GM23248 (cell line): ENCODE data around the gene PCDH12. TPM values are rescaled to one million over a fixed set of nuclear protein-coding genes. Genes with fewer than 3 reads are reported as not detected.

Source experiments
- DNase-seq: peaks from one replicate; pipeline ENCODE4 v3.0.0-alpha.2; 2015
- H2AFZ ChIP-seq: fragments of 200-600 bp; sonication (generic); 2 replicates; pipeline ENCODE4 v1.6.1; 2016; ENCODE audit warnings: antibody characterized with exemption
- H3F3A ChIP-seq: fragments of 200-600 bp; sonication (generic); 2 replicates; pipeline ENCODE4 v1.6.1; 2016; ENCODE audit warnings: mild to moderate bottlenecking, antibody characterized with exemption, mixed run types; ENCODE audit not compliant: insufficient read depth
- H3K27ac ChIP-seq: fragments of 200-600 bp; sonication (generic); 2 replicates; pipeline ENCODE4 v1.5.1; 2016; ENCODE audit warnings: mild to moderate bottlenecking
- H3K27me3 ChIP-seq: fragments of 200-600 bp; sonication (generic); replicated peaks from 2 replicates; pipeline ENCODE4 v1.6.1; 2016; ENCODE audit warnings: mild to moderate bottlenecking; ENCODE audit not compliant: insufficient read depth
- H3K36me3 ChIP-seq: fragments of 200-600 bp; sonication (generic); 2 replicates; pipeline ENCODE4 v1.6.1; 2016; ENCODE audit warnings: low read depth, mild to moderate bottlenecking
- H3K4me1 ChIP-seq: fragments of 200-600 bp; sonication (generic); 2 replicates; pipeline ENCODE4 v1.6.1; 2016; ENCODE audit warnings: mild to moderate bottlenecking; ENCODE audit not compliant: insufficient read depth
- H3K4me2 ChIP-seq: fragments of 200-600 bp; sonication (generic); one replicate; pipeline ENCODE4 v1.6.1; 2016; ENCODE audit warnings: mild to moderate bottlenecking; ENCODE audit not compliant: unreplicated experiment
- H3K4me3 ChIP-seq: fragments of 200-600 bp; sonication (generic); 2 replicates; pipeline ENCODE4 v1.5.1; 2016; ENCODE audit warnings: mild to moderate bottlenecking
- H3K79me2 ChIP-seq: fragments of 200-600 bp; sonication (generic); 2 replicates; pipeline ENCODE4 v1.6.1; 2016; ENCODE audit warnings: mild to moderate bottlenecking; ENCODE audit not compliant: insufficient read depth
- H3K9ac ChIP-seq: fragments of 200-600 bp; sonication (generic); 2 replicates; pipeline ENCODE4 v1.6.1; 2016; ENCODE audit warnings: mild to moderate bottlenecking
- H3K9me2 ChIP-seq: fragments of 200-600 bp; sonication (generic); 2 replicates; pipeline ENCODE4 v1.6.1; 2016; ENCODE audit warnings: mixed run types, mild to moderate bottlenecking, moderate library complexity; ENCODE audit not compliant: insufficient read depth
- H3K9me3 ChIP-seq: fragments of 200-600 bp; sonication (generic); one replicate; pipeline ENCODE4 v1.6.1; 2017; ENCODE audit warnings: low read depth
- H4K20me1 ChIP-seq: fragments of 200-600 bp; sonication (generic); 2 replicates; pipeline ENCODE4 v1.6.0; 2016; ENCODE audit not compliant: insufficient read depth
- EZH2 ChIP-seq: fragments of 200-600 bp; sonication (generic); IDR thresholded peaks from 2 replicates; pipeline ENCODE4 v1.6.1; 2018; ENCODE audit warnings: antibody characterized with exemption, mild to moderate bottlenecking; ENCODE audit not compliant: insufficient read depth, poor library complexity, severe bottlenecking
- EZH2phosphoT487 ChIP-seq: fragments of 200-600 bp; sonication (generic); IDR thresholded peaks from 2 replicates; pipeline ENCODE4 v1.6.1; 2018; ENCODE audit warnings: antibody characterized with exemption, moderate library complexity, mild to moderate bottlenecking, low read depth; ENCODE audit not compliant: insufficient read depth
- WGBS, 2 experiments: methylation state at CpG; one replicate each; pipeline ENCODE4 v1.1.6; 2015 to 2017; ENCODE audit warnings: low lambda C conversion rate in 2 of 2, low coverage in 1 of 2; ENCODE audit errors: missing lambda C conversion rate in 2 of 2; 5-methylcytosine and 5-hydroxymethylcytosine counted together
- in situ Hi-C: fragments of 300-500 bp; cut with MboI; formaldehyde crosslinking; loops from 2 replicates; pipeline ENCODE4 v1.15.0; 2020
- polyA plus RNA-seq: library from polyadenylated mRNA; unstranded; fragments of >200 nt; fragmentation: Nextera tagmentation; extraction: Ambion mirVana; gene quantifications from 2 replicates; pipeline ENCODE4 v1.2.1, GENCODE V29; 2016
- total RNA-seq: library from RNA; depleted of rRNA; stranded (reverse); fragments of >200 nt; shearing (Covaris generic); gene quantifications from 2 replicates; pipeline ENCODE4 v1.2.3, GENCODE V29; 2014

Gene PCDH12
- total and polyA plus RNA-seq, 2 experiments from 2014 or later, result 0.36 TPM; not detected in 1

DNA sequence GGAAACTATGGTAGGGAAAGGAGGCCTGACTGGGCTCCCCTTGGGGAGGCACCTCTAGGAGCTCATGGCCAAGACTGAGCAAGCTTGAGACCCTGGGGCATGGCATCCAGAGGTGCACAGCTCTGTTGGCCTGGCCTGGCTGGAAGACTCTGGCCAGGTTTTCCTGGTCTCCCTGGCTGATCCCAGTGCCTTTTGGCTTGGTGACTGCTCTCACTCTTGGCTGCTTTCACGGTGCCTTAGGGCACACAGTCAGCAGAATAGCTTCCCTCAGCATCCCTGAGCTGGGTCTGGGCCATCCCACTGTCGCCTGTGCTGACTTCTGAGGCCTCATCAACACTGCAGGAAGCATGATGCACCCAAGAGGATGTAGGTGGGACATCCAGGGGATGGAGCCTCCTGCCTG is 47.7 kb downstream of the PCDH12 start:
- Histone ChIP-seq H3K27me3 (no peaks in the 10 kb centered on the region), H3K4me3 (no peak overlapping the region), H3K27ac (peak overlapping the region; percentile 27), H3K9me2 (no peaks in the 10 kb centered on the region), H3K4me1 (peaks cover 21% of the 10 kb centered on the region), H3K9me3 (no peaks in the 10 kb centered on the region), H3F3A (peaks cover 18% of the 10 kb centered on the region), H4K20me1 (no peaks in the 10 kb centered on the region; the same call in 1 of the 2 replicates), H3K79me2 (no peaks in the 10 kb centered on the region), H3K36me3 (no peaks in the 10 kb centered on the region), H3K9ac (no peak overlapping the region), H3K4me2 (no peak overlapping the region), H2AFZ (no peak overlapping the region)
- DNase-seq, result peak; percentile 83
- in situ Hi-C loops, result no loop called here
- 15 to 17% methylated on average over 2 of the region's 2 CpGs for WGBS, 2 experiments
- TF ChIP-seq EZH2phosphoT487 (no peak), EZH2 (no peak)

DNA sequence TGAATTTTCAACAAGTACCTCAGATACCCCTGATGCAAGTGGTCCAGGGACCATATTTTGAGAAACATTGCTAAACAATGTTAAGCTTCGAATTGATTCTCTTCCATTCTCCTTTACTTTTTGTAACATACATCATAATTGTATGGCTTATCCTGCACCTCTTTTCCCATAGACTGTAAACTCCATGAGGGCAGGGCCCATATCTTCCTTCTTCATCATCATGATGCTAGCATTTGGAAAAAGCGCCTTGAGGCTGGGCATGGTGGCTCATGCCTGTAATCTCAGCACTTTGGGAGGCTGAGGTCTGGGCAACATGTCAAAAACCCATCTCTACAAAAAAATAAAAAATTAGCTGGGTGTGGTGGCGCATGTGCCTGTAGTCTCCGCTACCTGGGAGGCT is 48.8 kb downstream of the PCDH12 start:
- H3K36me3 ChIP-seq, result no peaks in the 10 kb centered on the region
- DNase-seq, result no peak
- H3K27ac ChIP-seq, result peak overlapping the region; percentile 37
- H3K9me3 ChIP-seq, result no peaks in the 10 kb centered on the region
- H3K4me3 ChIP-seq, result no peak overlapping the region
- in situ Hi-C loops, result no loop called here
- no peak overlapping the region for H3K4me2 ChIP-seq
- peaks cover 18% of the 10 kb centered on the region for H3F3A ChIP-seq
- TF ChIP-seq EZH2, result no peak
- no peak for TF ChIP-seq EZH2phosphoT487
- H4K20me1 ChIP-seq, result no peaks in the 10 kb centered on the region; the same call in 1 of the 2 replicates
- H3K79me2 ChIP-seq, result no peaks in the 10 kb centered on the region
- 75 to 76% methylated on average over 4 of the region's 4 CpGs for WGBS, 2 experiments
- H2AFZ ChIP-seq, result no peak overlapping the region
- no peak overlapping the region for H3K9ac ChIP-seq
- H3K4me1 ChIP-seq, result peaks cover 21% of the 10 kb centered on the region
- H3K9me2 ChIP-seq, result no peaks in the 10 kb centered on the region
- H3K27me3 ChIP-seq, result no peaks in the 10 kb centered on the region

DNA sequence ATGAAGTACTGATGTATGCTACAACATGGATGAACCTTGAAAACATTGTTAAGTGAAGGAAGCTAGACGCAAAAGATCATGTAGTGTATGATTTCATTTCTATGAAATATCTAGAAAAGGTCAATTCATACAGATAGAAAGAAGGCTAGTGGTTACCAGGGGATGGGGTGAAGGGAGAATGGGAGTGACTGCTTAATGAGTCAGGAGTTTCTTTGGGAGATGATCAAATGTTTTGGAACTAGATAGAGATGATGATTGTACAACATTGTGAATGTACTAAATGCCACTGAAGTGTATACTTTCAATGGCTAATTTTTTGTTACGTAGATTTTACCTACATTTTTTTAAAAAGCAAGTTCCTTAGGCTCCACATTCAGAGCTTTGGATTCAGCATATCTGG is 49.2 kb downstream of the PCDH12 start:
- WGBS, 2 experiments, result 54 to 65% methylated on average over 2 of the region's 2 CpGs
- no peaks in the 10 kb centered on the region for H3K9me3 ChIP-seq
- H3K4me2 ChIP-seq, result no peak overlapping the region
- no peak overlapping the region for H2AFZ ChIP-seq
- no peaks in the 10 kb centered on the region for H3K36me3 ChIP-seq
- peak; percentile 82 for DNase-seq
- no peaks in the 10 kb centered on the region for H3K27me3 ChIP-seq
- H3K79me2 ChIP-seq, result no peaks in the 10 kb centered on the region
- H4K20me1 ChIP-seq, result no peaks in the 10 kb centered on the region; the same call in 1 of the 2 replicates
- H3F3A ChIP-seq, result peaks cover 18% of the 10 kb centered on the region
- peaks cover 20% of the 10 kb centered on the region for H3K4me1 ChIP-seq
- peak overlapping the region; percentile 37 for H3K27ac ChIP-seq
- H3K9ac ChIP-seq, result no peak overlapping the region
- in situ Hi-C loops, result no loop called here
- no peak overlapping the region for H3K4me3 ChIP-seq
- TF ChIP-seq EZH2, result no peak
- no peak for TF ChIP-seq EZH2phosphoT487
- no peaks in the 10 kb centered on the region for H3K9me2 ChIP-seq

DNA sequence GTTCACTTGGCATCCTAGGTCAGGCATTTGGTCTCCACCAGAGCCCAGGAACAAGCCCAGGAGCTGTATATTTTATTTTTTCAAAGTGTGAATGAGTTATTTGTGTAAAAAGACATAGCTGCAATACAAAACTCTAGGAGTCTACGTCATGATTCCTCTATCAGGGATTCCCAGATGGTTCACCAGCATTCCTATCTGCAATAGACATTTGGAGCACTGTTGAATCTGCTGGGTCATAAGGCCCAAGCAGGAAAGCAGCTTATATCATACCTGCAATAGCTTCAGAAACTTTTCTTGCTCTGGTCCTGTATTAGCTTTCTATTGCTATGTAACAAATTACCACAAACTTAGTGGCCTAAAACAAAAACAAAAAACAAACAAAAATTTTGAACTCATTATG is 51.0 kb downstream of the PCDH12 start:
- WGBS, 2 experiments, result 0% methylated on average over 1 of the region's 1 CpG
- Histone ChIP-seq H3K4me1 (peaks cover 15% of the 10 kb centered on the region), H3K9ac (no peak overlapping the region), H2AFZ (no peak overlapping the region), H3K36me3 (no peaks in the 10 kb centered on the region), H3K9me2 (no peaks in the 10 kb centered on the region), H4K20me1 (no peaks in the 10 kb centered on the region; the same call in 1 of the 2 replicates), H3K27ac (no peak overlapping the region), H3K9me3 (no peaks in the 10 kb centered on the region), H3K4me2 (no peak overlapping the region), H3F3A (peaks cover 18% of the 10 kb centered on the region), H3K4me3 (no peak overlapping the region), H3K79me2 (no peaks in the 10 kb centered on the region), H3K27me3 (no peaks in the 10 kb centered on the region)
- TF ChIP-seq EZH2phosphoT487, result no peak
- no peak for TF ChIP-seq EZH2
- DNase-seq, result no peak
- in situ Hi-C loops, result no loop called here

DNA sequence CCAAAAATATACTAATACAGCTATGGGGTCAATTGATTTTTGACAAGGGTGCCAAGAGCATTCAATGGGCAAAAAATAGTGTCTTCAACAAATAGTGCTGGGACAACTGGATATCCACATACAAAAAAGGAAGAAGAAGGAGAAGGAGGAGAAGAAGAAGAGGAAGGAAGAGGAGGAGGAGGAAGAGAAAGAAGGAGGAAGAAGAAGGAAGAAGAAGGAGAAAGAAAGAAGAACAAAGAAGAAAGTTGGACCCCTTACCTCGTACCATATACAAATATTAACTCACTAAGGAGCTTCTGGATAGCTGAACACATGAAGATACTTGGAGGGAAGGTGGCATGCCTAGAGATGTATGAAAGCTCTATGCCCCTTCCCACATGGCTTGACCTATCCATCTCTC is 51.5 kb downstream of the PCDH12 start:
- TF ChIP-seq EZH2phosphoT487, result no peak
- TF ChIP-seq EZH2, result no peak
- 17 to 18% methylated on average over 1 of the region's 1 CpG for WGBS, 2 experiments
- no peaks in the 10 kb centered on the region for H3K27me3 ChIP-seq
- H3K4me2 ChIP-seq, result no peak overlapping the region
- H3F3A ChIP-seq, result peaks cover 18% of the 10 kb centered on the region
- no peak for DNase-seq
- H3K4me3 ChIP-seq, result no peak overlapping the region
- in situ Hi-C loops, result no loop called here
- no peak overlapping the region for H3K27ac ChIP-seq
- no peaks in the 10 kb centered on the region for H3K9me3 ChIP-seq
- H3K79me2 ChIP-seq, result no peaks in the 10 kb centered on the region
- H2AFZ ChIP-seq, result no peak overlapping the region
- no peaks in the 10 kb centered on the region for H3K36me3 ChIP-seq
- no peaks in the 10 kb centered on the region; the same call in 1 of the 2 replicates for H4K20me1 ChIP-seq
- no peaks in the 10 kb centered on the region for H3K9me2 ChIP-seq
- no peak overlapping the region for H3K9ac ChIP-seq
- H3K4me1 ChIP-seq, result peaks cover 15% of the 10 kb centered on the region
